ENCODE data around the gene CAMK2G. TPM values are rescaled to one million over a fixed set of nuclear protein-coding genes. Genes with fewer than 3 reads are reported as not detected.
"Not testable (repeated sequence)": the region's sequence is repeated elsewhere in the genome, so short reads cannot be mapped to it uniquely, and the experiment has no call there.

The CAMK2G gene
- total RNA-seq (10 to 100 TPM in 6 of 7 donors, 1 to 10 TPM in 1; 9.8 to 25.0 (median 16.7) TPM), polyA plus RNA-seq (10 to 100 TPM; 12.6 to 42.9 TPM)
- long read RNA-seq, donor 1, transcript CAMK2G-203 (21 exons, 3,818 nt) = major isoform, 14 of 169 reads
- long read RNA-seq, donor 1, transcript CAMK2G-204 (19 exons, 3,563 nt) = minor isoform, 11 of 169 reads
- long read RNA-seq, donor 1, transcript CAMK2G-206 (21 exons, 3,767 nt) = minor isoform, 9 of 169 reads
- long read RNA-seq, donor 1, partial matches to known transcripts = 18 of 169 reads
- long read RNA-seq, donor 1, other reads (novel, unspliced or antisense) = 114 of 169 reads
- long read RNA-seq, donor 2, partial matches to known transcripts = 0 of 6 reads
- long read RNA-seq, donor 2, other reads (novel, unspliced or antisense) = 5 of 6 reads
- long read RNA-seq, donor 3, partial matches to known transcripts = 7 of 30 reads
- long read RNA-seq, donor 3, other reads (novel, unspliced or antisense) = 19 of 30 reads

GRCh38 chr10:73874267-73875138, at the start of gene CAMK2G:
Gene CAMK2G (minus strand): TSS chr10:73874555. CDS start chr10:73874461, 94 bp downstream.
- intact Hi-C loops (cut with DNase I) = loop anchor here in 1 of 4 donors (1.0 kb wide), 1 partner anchor 25 kb away; no protein-coding TSS in a partner anchor

GRCh38 chr10:73922864-73923133, 48.4 kb upstream of the CAMK2G start:
- H3K4me1 ChIP-seq (ENCODE audit: insufficient read depth) = no peaks in the 10 kb centered on the region
- intact Hi-C loops (cut with DNase I) = no loop called here
- H3K27me3 ChIP-seq = no peaks in the 10 kb centered on the region
- no peaks in the 10 kb centered on the region for H3K9me3 ChIP-seq
- no peak overlapping the region for H3K4me3 ChIP-seq
- TF ChIP-seq EP300 (IDR thresholded peaks at IDR 0.05) (no peak), POLR2A (IDR thresholded peaks at IDR 0.05) (no peak)
- TF ChIP-seq, protein P1, sequence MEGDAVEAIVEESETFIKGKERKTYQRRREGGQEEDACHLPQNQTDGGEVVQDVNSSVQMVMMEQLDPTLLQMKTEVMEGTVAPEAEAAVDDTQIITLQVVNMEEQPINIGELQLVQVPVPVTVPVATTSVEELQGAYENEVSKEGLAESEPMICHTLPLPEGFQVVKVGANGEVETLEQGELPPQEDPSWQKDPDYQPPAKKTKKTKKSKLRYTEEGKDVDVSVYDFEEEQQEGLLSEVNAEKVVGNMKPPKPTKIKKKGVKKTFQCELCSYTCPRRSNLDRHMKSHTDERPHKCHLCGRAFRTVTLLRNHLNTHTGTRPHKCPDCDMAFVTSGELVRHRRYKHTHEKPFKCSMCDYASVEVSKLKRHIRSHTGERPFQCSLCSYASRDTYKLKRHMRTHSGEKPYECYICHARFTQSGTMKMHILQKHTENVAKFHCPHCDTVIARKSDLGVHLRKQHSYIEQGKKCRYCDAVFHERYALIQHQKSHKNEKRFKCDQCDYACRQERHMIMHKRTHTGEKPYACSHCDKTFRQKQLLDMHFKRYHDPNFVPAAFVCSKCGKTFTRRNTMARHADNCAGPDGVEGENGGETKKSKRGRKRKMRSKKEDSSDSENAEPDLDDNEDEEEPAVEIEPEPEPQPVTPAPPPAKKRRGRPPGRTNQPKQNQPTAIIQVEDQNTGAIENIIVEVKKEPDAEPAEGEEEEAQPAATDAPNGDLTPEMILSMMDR (IDR thresholded peaks at IDR 0.05) = no peak
- no peaks in the 10 kb centered on the region for H3K36me3 ChIP-seq
- WGBS, 3 donors = 74 to 95% (median 76%) methylated on average over 2 of the region's 2 CpGs
- DNase-seq = no peak
- no peak overlapping the region for H3K27ac ChIP-seq

More at GRCh38 chr10:73874267-73875138, at the start of gene CAMK2G:
- H3K4me3 ChIP-seq = peak within 1 kb of the TSS; percentile 93
- peak; percentile 81 to 88 (median 82) for DNase-seq
- H3K36me3 ChIP-seq = no peaks in the 10 kb centered on the region
- 1 to 3% (median 2%) methylated on average over 34 to 94 of the region's 95 CpGs for WGBS, 3 donors
- TF ChIP-seq POLR2A (IDR thresholded peaks at IDR 0.05) (peak; percentile 13), EP300 (IDR thresholded peaks at IDR 0.05) (no peak)
- TF ChIP-seq, protein P1 (IDR thresholded peaks at IDR 0.05) = peak in 1 of 3 donors; percentile 30
- no peak within 1 kb of the TSS for H3K27ac ChIP-seq
- peaks cover 3% of the 10 kb centered on the region for H3K4me1 ChIP-seq (ENCODE audit: insufficient read depth)
- H3K27me3 ChIP-seq = no peaks in the 10 kb centered on the region
- H3K9me3 ChIP-seq = no peaks in the 10 kb centered on the region

GRCh38 chr10:73922007-73922863, 47.9 kb upstream of the CAMK2G start:
- WGBS, 3 donors = 94 to 98% (median 95%) methylated on average over 6 of the region's 6 CpGs
- TF ChIP-seq EP300 (IDR thresholded peaks at IDR 0.05) (no peak), POLR2A (IDR thresholded peaks at IDR 0.05) (no peak)
- TF ChIP-seq, protein P1 (IDR thresholded peaks at IDR 0.05) = no peak
- Histone ChIP-seq H3K9me3 (no peaks in the 10 kb centered on the region), H3K4me1 (ENCODE audit: insufficient read depth) (no peaks in the 10 kb centered on the region), H3K4me3 (no peak overlapping the region), H3K27me3 (no peaks in the 10 kb centered on the region), H3K27ac (no peak overlapping the region), H3K36me3 (no peaks in the 10 kb centered on the region)
- intact Hi-C loops (cut with DNase I) = no loop called here
- no peak for DNase-seq

GRCh38 chr10:73920089-73920488, 45.7 kb upstream of the CAMK2G start:
- Histone ChIP-seq H3K36me3 (no peaks in the 10 kb centered on the region), H3K27me3 (no peaks in the 10 kb centered on the region), H3K27ac (peak overlapping the region in 1 of 2 donors; percentile 54), H3K9me3 (no peaks in the 10 kb centered on the region), H3K4me3 (no peak overlapping the region), H3K4me1 (ENCODE audit: insufficient read depth) (no peaks in the 10 kb centered on the region)
- intact Hi-C loops (cut with DNase I) = no loop called here
- TF ChIP-seq, protein P1 (IDR thresholded peaks at IDR 0.05) = peak in 1 of 3 donors; percentile 13
- no peak for TF ChIP-seq EP300 (IDR thresholded peaks at IDR 0.05)
- 10 to 28% (median 18%) methylated on average over 4 of the region's 4 CpGs for WGBS, 3 donors
- DNase-seq = peak; percentile 31 to 65 (median 46)

GRCh38 chr10:73919481-73919880, 45.1 kb upstream of the CAMK2G start:
- H3K9me3 ChIP-seq; H3K4me3 ChIP-seq; H3K4me1 ChIP-seq (ENCODE audit: insufficient read depth); H3K36me3 ChIP-seq; H3K27ac ChIP-seq; DNase-seq; H3K27me3 ChIP-seq; intact Hi-C loops (cut with DNase I): not testable (repeated sequence)
- 75 to 91% (median 87%) methylated on average over 8 of the region's 8 CpGs for WGBS, 3 donors

Measured in ovary (tissue), 10 donors.